Stomach smooth muscle (tissue), 2 donors: ENCODE measurements around the gene NINL.
A peak's percentile ranks its signal among the peaks of the same experiment; 100 is the strongest.
"Not testable (repeated sequence)": the region's sequence is repeated elsewhere in the genome, so short reads cannot be mapped to it uniquely, and the experiment has no call there.

Experiments
- H3K27ac ChIP-seq: one replicate; pipeline ENCODE4 v1.7.0; 2013; ENCODE audit warnings: mild to moderate bottlenecking, low read length, inconsistent platforms
- H3K27me3 ChIP-seq, 2 donors: one replicate each; pipeline ENCODE4 v1.7.0; 2013; ENCODE audit warnings: low read length in 2 of 2; ENCODE audit not compliant: insufficient read depth in 2 of 2, control insufficient read depth in 1 of 2
- H3K36me3 ChIP-seq, 2 donors: one replicate each; pipeline ENCODE4 v1.7.0; 2013; ENCODE audit warnings: low read length in 2 of 2; ENCODE audit not compliant: control insufficient read depth in 2 of 2, insufficient read depth in 2 of 2
- H3K4me1 ChIP-seq: one replicate; pipeline ENCODE4 v1.7.0; 2013; ENCODE audit warnings: low read length; ENCODE audit not compliant: control insufficient read depth, insufficient read depth
- H3K4me3 ChIP-seq, 2 donors: one replicate each; pipeline ENCODE4 v1.7.0; 2013; ENCODE audit warnings: low read length in 2 of 2
- H3K9ac ChIP-seq, 2 donors: one replicate each; pipeline ENCODE4 v1.7.0; 2013; ENCODE audit warnings: low read length in 2 of 2, mild to moderate bottlenecking in 1 of 2
- H3K9me3 ChIP-seq, 2 donors: one replicate each; pipeline ENCODE4 v1.7.0; 2013; ENCODE audit warnings: low read length in 2 of 2; ENCODE audit not compliant: control insufficient read depth in 2 of 2
- donor health status: healthy.
- donor health status: Pancreatic carcinoma.

NINL gene

DNA sequence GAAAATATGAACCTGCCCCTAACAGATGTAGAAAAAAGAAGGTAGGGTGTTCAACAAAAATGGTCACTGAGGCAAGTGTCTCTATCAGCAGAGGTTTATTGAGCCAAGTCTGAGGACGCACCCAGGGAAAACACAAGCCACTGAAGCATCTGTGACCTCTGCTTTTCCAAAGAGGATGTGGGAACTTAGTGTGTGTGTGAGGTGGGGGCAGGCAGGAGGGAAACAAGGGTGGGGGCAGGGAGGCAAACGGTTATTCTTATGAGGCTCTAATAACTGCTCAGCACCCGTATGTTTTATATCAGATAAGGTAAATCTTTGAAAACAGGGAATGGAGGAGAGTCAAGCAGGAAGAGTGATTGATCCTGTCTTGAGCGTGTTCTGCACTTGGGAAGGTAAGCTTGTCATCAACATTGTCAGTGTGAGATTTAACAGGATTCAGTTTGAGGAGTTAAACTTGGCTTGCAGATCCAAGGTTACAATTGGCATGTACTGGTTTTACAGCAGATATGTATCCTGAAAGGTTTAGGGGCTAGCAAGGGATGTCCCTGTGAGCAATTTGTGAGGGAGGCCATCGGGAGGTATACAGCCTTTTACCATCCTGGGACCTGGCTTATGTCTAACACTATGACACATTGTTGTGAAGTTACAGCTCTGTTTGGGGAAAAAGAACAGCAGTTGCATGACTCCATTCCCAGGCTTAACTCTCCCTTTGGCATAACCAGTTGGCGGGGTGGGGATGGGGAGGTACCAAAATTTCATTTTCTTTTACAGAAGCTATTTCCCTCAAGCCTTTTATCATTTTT lies 33.7 kb downstream of the NINL start:
- H3K4me1 ChIP-seq = peaks cover 32% of the 10 kb centered on the region
- no peak overlapping the region for H3K9ac ChIP-seq
- H3K4me3 ChIP-seq = peak overlapping the region; percentile 15 to 39
- no peaks in the 10 kb centered on the region for H3K36me3 ChIP-seq
- no peaks in the 10 kb centered on the region for H3K9me3 ChIP-seq
- peak overlapping the region; percentile 11 for H3K27ac ChIP-seq
- no peaks in the 10 kb centered on the region for H3K27me3 ChIP-seq

DNA sequence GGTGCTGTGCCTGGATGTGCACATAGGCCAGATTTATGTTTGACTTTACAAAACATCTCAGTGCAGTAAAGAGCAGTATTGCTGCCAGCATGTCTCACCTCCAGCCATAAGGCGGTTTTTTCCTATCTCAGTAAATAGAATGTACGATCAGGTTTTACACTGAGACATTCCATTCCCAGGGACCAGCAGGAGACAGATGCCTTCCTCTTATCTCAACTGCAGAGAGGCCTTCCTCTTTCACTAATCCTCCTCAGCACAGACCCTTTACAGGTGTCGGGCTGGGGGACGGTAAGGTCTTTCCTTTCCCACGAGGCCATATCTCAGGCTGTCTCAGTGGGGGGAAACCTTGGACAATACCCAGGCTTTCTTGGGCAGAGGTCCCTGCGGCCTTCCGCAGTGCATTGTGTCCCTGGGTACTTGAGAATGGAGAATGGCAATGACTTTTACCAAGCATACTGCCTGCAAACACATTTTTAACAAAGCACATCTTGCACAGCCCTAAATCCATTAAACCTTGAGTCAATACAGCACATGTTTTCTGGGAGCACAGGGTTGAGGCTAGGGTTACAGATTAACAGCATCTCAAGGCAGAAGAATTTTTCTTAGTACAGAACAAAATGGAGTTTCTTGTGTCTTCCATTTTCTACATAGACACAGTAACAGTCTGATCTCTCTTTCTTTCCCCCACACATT lies 34.5 kb downstream of the NINL start:
- not testable (repeated sequence) for H3K27ac ChIP-seq, H3K9me3 ChIP-seq, H3K27me3 ChIP-seq, H3K9ac ChIP-seq, H3K36me3 ChIP-seq, H3K4me3 ChIP-seq
- H3K4me1 ChIP-seq = peaks cover 32% of the 10 kb centered on the region

DNA sequence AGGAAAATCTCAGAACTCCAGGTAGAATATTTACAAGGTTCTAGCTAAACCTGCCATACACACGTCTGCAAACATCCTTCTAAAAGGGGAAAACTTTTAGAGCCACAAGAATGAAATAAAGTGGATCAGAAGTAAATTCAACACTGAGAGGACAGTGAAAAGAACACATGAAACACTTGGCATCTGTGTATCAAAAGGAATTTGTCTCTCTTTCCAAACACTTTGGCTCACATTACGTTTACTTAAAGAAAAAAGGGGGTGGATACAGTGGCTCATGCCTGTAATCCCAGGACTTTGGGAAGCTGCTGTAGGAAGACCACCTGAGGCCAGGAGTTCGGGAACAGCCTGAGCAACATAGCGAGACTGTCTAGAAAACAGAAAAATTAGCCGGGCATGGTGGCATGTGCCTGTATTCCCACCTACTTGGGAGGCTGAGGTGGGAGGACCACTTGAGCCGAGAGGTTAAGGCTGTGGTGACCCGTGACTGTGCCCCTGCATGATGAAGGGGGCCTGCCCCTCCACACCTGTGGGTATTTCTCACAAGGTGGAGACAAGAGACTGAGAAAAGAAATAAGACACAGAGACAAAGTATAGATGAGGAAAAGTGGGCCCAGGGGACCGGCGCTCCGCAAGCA lies 35.4 kb downstream of the NINL start:
- Histone ChIP-seq H3K27ac (no peak overlapping the region), H3K27me3 (no peaks in the 10 kb centered on the region), H3K4me1 (peaks cover 35% of the 10 kb centered on the region), H3K4me3 (no peak overlapping the region), H3K9me3 (no peaks in the 10 kb centered on the region), H3K36me3 (no peaks in the 10 kb centered on the region), H3K9ac (no peak overlapping the region)

DNA sequence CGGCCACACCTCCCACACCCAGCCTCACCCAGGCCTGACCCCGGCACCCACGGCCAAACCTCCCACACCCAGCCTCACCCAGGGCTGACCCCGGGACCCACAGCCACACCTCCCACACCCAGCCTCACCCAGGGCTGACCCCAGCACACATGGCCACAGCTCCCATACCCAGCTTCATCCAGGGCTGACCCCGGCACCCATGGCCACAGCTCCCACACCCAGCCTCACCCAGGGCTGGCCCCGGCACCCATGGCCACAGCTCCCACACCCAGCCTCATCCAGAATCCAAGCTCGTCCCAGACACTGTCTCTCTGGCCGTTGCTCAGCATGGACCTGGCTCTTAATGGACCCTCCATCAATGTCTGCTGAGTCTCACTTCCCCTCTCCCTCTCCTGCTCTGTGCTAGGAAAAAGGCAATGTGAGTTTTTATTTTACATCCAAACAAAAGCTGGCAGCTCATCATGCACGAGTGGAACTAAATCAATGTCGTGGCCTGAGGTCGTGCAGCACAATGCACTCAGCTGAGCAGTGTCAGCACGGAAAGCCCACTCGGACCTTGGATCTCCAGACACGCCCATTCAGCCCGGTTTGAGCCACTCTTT lies 36.1 kb downstream of the NINL start:
- Histone ChIP-seq H3K4me3 (no peak overlapping the region), H3K4me1 (peaks cover 42% of the 10 kb centered on the region)

GRCh38 chr20:25548613-25549086 lies 36.7 kb downstream of the NINL start:
- H3K36me3 ChIP-seq = no peaks in the 10 kb centered on the region
- H3K9me3 ChIP-seq = no peaks in the 10 kb centered on the region
- H3K9ac ChIP-seq = no peak overlapping the region
- H3K4me3 ChIP-seq = no peak overlapping the region
- H3K27ac ChIP-seq = no peak overlapping the region
- no peaks in the 10 kb centered on the region for H3K27me3 ChIP-seq
- H3K4me1 ChIP-seq = peaks cover 36% of the 10 kb centered on the region

More for the DNA sequence above, 36.1 kb downstream of the NINL start:
- no peak overlapping the region for H3K27ac ChIP-seq
- no peaks in the 10 kb centered on the region for H3K9me3 ChIP-seq
- H3K9ac ChIP-seq = no peak overlapping the region
- H3K27me3 ChIP-seq = no peaks in the 10 kb centered on the region
- no peaks in the 10 kb centered on the region for H3K36me3 ChIP-seq

- H3K27ac ChIP-seq = no peak overlapping the region
Observed at GRCh38 chr20:25547999-25548398, 37.3 kb downstream of the NINL start.

GRCh38 chr20:25547063-25547462 lies 38.3 kb downstream of the NINL start:
- peaks cover 33% of the 10 kb centered on the region for H3K4me1 ChIP-seq
- H3K27ac ChIP-seq = no peak overlapping the region
- H3K9me3 ChIP-seq = no peaks in the 10 kb centered on the region
- no peak overlapping the region for H3K9ac ChIP-seq
- H3K27me3 ChIP-seq = no peaks in the 10 kb centered on the region
- H3K4me3 ChIP-seq = no peak overlapping the region
- H3K36me3 ChIP-seq = no peaks in the 10 kb centered on the region

More at GRCh38 chr20:25547999-25548398, 37.3 kb downstream of the NINL start:
- no peaks in the 10 kb centered on the region for H3K9me3 ChIP-seq
- no peak overlapping the region for H3K4me3 ChIP-seq
- peaks cover 35% of the 10 kb centered on the region for H3K4me1 ChIP-seq
- H3K27me3 ChIP-seq = no peaks in the 10 kb centered on the region
- no peak overlapping the region for H3K9ac ChIP-seq
- no peaks in the 10 kb centered on the region for H3K36me3 ChIP-seq

DNA sequence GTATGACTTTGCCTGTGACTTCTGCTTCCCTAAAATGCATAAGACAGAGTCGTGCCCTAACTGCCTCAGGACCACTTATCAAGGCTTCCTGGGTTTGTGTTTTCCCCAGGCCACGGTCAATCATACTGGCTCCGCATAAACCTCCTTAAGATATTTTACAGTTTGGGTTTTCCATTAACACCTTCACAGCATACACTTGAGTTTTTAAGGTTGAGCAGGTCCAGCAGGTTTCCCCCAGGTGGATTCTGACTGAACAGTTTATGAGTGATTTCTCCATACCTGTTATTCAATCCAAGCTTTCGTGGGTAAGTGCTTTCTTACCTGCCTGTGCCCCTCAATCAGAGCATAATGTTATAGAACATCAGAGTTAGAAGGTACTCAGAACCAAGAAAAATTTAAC lies 39.3 kb downstream of the NINL start:
- Histone ChIP-seq H3K4me1 (peaks cover 26% of the 10 kb centered on the region), H3K36me3 (no peaks in the 10 kb centered on the region), H3K4me3 (no peak overlapping the region), H3K27me3 (no peaks in the 10 kb centered on the region), H3K9ac (no peak overlapping the region), H3K27ac (no peak overlapping the region), H3K9me3 (no peaks in the 10 kb centered on the region)

DNA sequence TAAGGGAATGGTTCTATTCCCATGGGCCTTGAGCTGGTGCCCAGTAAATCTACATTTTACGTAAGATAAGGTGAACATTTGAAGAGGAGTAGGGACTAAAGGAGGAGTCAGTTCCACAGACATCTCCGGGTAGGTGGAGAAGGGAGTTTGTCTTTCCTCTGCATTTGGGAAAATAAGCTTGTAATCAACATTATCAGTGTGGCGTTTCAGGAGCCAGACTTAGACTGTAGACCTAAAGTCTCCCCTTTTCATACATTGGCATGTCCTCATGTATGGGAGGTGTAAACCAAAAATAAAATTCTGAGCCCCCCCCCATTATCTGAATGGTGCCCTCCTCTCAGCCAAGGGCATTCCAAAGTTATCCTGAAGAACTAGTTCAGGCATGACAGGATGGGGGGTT lies 40.2 kb downstream of the NINL start:
- Histone ChIP-seq H3K9ac (no peak overlapping the region), H3K4me3 (no peak overlapping the region), H3K27ac (no peak overlapping the region)

GRCh38 chr20:25544734-25545133 lies 40.6 kb downstream of the NINL start:
- peaks cover 22% of the 10 kb centered on the region for H3K4me1 ChIP-seq
- H3K27me3 ChIP-seq = no peaks in the 10 kb centered on the region
- H3K9ac ChIP-seq = no peak overlapping the region
- H3K27ac ChIP-seq = no peak overlapping the region
- no peak overlapping the region for H3K4me3 ChIP-seq
- no peaks in the 10 kb centered on the region for H3K9me3 ChIP-seq
- no peaks in the 10 kb centered on the region for H3K36me3 ChIP-seq

More for the DNA sequence above, 40.2 kb downstream of the NINL start:
- H3K27me3 ChIP-seq = no peaks in the 10 kb centered on the region
- no peaks in the 10 kb centered on the region for H3K9me3 ChIP-seq
- peaks cover 24% of the 10 kb centered on the region for H3K4me1 ChIP-seq
- H3K36me3 ChIP-seq = no peaks in the 10 kb centered on the region
